Frontal cortex (tissue), 4 donors: ENCODE measurements around the gene RFC5. TPM values are rescaled to one million over a fixed set of nuclear protein-coding genes. Genes with fewer than 3 reads are reported as not detected.
"Not testable (repeated sequence)": the region's sequence is repeated elsewhere in the genome, so short reads cannot be mapped to it uniquely, and the experiment has no call there.

ENCODE experiments used
- DNase-seq, 2 donors: peaks; one replicate each; pipeline ENCODE4 v3.0.0; 2012; ENCODE audit warnings: low spot score in 2 of 2
- FAIRE-seq: peaks from 2 replicates; lab custom pipeline; 2012; peaks lifted over from hg19 to GRCh38; lab: Jason Lieb, UNC
- small RNA-seq: library from RNA; depleted of rRNA; stranded (forward); fragments of <200 nt; gene quantifications from one replicate; pipeline ENCODE3, GENCODE V24; 2014
- total RNA-seq: library from RNA; depleted of rRNA; stranded (reverse); fragments of >200 nt; gene quantifications from one replicate; pipeline ENCODE4 v1.2.3, GENCODE V29; 2014
- donor health status: control.
- donor health status: control.
- donor health status: control.

Gene RFC5
- total RNA-seq, 1 donor from 2014 or later = 20.8 TPM

DNA sequence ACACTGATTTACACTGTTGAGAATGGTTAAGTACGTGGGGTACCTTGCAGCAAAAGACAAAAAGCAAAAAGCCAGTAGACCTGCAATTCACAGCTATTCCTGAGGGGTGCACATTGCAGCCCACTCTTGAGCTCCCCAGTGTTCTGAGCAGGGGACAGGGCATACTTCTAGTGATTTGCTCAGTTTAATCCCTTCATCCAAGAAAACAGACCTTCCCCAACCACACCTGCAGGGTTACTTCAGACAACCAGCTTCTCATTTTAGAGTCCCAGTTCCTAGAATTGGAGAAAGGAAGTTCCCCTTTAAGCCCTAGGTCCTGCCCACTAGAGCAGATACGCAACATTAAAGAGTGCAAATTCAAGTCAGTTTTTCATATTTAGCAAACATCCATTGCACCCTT, 48.1 kb downstream of the RFC5 start:
- DNase-seq = no peak
- FAIRE-seq = no peak

DNA sequence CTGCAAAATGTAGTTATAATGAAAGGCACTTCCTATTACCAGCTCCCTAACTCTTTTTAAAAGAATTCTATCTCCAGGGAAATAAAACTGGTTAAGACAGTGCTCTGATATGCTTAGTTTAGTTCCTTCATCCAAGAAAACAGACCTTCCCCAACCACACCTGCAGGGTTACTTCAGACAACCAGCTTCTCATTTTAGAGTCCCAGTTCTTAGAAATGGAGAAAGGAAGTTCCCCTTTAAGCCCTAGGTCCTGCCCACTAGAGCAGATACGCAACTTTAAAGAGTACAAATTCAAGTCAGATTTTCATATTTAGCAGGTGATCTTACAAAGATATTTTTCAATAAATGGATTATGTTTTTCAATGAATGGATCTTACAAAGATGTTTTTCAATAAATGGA, 48.9 kb downstream of the RFC5 start:
- DNase-seq (no peak), FAIRE-seq (no peak)

GRCh38 chr12:118068445-118068844, 51.9 kb downstream of the RFC5 start:
- FAIRE-seq (no peak), DNase-seq (no peak)

- FAIRE-seq (no peak), DNase-seq (no peak)
These were observed 54.1 kb downstream of the RFC5 start for GRCh38 chr12:118070650-118071049.

DNA sequence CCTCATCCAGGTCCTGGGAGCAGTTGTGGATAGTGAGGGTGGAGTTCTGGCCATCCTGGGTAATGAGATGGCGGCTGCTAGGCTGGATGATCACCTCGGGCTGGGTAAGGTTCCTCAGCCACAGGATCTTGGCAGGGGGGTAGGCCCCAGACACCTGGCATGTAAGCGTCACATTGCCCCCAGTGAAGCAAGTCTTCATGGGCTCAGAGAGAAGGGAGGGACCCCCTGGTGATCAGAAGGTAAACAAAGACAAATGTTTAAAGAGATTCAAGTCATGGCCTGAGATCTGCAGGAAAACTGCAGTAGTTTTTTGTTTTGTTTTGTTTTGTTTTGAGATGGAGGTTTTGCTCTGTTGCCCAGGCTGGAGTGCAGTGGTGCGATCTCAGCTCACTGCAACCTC, 57.3 kb downstream of the RFC5 start:
- no peak for FAIRE-seq
- no peak for DNase-seq

DNA sequence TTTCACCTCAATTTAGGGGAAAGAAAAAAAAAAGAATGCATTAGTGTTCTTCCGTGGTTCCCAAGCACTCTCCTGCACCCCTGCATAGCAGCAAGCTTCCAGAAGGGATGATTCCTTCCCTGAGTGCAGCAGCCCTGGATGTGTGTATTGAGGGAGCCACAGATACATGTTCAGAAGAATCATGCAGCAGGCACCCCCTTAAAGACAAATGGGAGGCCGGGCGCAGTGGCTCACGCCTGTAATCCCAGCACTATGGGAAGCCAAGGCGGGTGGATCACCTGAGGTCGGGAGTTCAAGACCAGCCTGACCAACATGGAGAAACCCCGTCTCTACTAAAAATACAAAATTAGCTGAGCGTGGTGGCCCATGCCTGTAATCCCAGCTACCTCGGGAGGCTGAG, 65.0 kb downstream of the RFC5 start:
- DNase-seq, FAIRE-seq: not testable (repeated sequence)

Small RNA genes within 50 kb of the gene (small RNA-seq; reads per million reads assigned to genes)
- not detected for gene AC131159.1

Other genes with a start within 250 kb of the RFC5 start
- gene KSR2, start 47.7 kb upstream of the RFC5 start, total RNA-seq = 0.82 TPM
- gene WSB2, start 44.5 kb downstream of the RFC5 start, total RNA-seq = 532 TPM
- gene VSIG10, start 87.3 kb downstream of the RFC5 start, total RNA-seq = 14.7 TPM
- 275 TPM for gene PEBP1, start 119.4 kb downstream of the RFC5 start, total RNA-seq